HG03045 (cell line): ENCODE results near the gene TMEM247.

Source experiments
- ATAC-seq: cut with Tn5 transposase; IDR thresholded peaks from one replicate; pipeline ENCODE4 v1.9.1; 2021; ENCODE audit warnings: mild to moderate bottlenecking, moderate library complexity; ENCODE audit not compliant: unreplicated experiment

TMEM247 gene

GRCh38 chr2:46479265-46479664 lies at the start of gene TMEM247:
TSS of gene TMEM247 (plus strand) at chr2:46479565.
- ATAC-seq = no peak

- no peak for ATAC-seq
These were observed 49.0 kb upstream of the TMEM247 start for GRCh38 chr2:46430413-46430812.

GRCh38 chr2:46430992-46431391 lies 48.4 kb upstream of the TMEM247 start:
- ATAC-seq = no peak

- ATAC-seq = no peak
These were observed 47.7 kb upstream of the TMEM247 start for GRCh38 chr2:46431481-46432235.

GRCh38 chr2:46434851-46435273 lies 44.5 kb upstream of the TMEM247 start:
- ATAC-seq = no peak

- no peak for ATAC-seq
These were observed 44.0 kb upstream of the TMEM247 start for GRCh38 chr2:46435353-46435752.

- ATAC-seq = no peak
These were observed 43.5 kb upstream of the TMEM247 start for GRCh38 chr2:46435796-46436360.

GRCh38 chr2:46436800-46437199 lies 42.6 kb upstream of the TMEM247 start:
- no peak for ATAC-seq

- ATAC-seq = no peak
These were observed 41.3 kb upstream of the TMEM247 start for GRCh38 chr2:46438102-46438501.

GRCh38 chr2:46438794-46439193 lies 40.6 kb upstream of the TMEM247 start:
- no peak for ATAC-seq

GRCh38 chr2:46439582-46439981 lies 39.8 kb upstream of the TMEM247 start:
- ATAC-seq = no peak

GRCh38 chr2:46441838-46442712 lies 37.3 kb upstream of the TMEM247 start:
- ATAC-seq = no peak

GRCh38 chr2:46444732-46445131 lies 34.6 kb upstream of the TMEM247 start:
- ATAC-seq = no peak

GRCh38 chr2:46445556-46445955 lies 33.8 kb upstream of the TMEM247 start:
- ATAC-seq = no peak

GRCh38 chr2:46446871-46447568 lies 32.3 kb upstream of the TMEM247 start:
- ATAC-seq = no peak

GRCh38 chr2:46447649-46448048 lies 31.7 kb upstream of the TMEM247 start:
- ATAC-seq = no peak

- ATAC-seq = no peak
These were observed 31.3 kb upstream of the TMEM247 start for GRCh38 chr2:46448111-46448510.

GRCh38 chr2:46448641-46449040 lies 30.7 kb upstream of the TMEM247 start:
- no peak for ATAC-seq

- ATAC-seq = no peak
These were observed 29.7 kb upstream of the TMEM247 start for GRCh38 chr2:46449700-46450099.

- no peak for ATAC-seq
These were observed 28.1 kb upstream of the TMEM247 start for GRCh38 chr2:46451131-46451711.

GRCh38 chr2:46456789-46457188 lies 22.6 kb upstream of the TMEM247 start:
- no peak for ATAC-seq
